K562 (cell line): Measurements from ENCODE around the gene LRP1. TPM values are rescaled to one million over a fixed set of nuclear protein-coding genes. Genes with fewer than 3 reads are reported as not detected.

Experiments
- ATAC-seq: fragments of 200-7000 bp; cut with Tn5 transposase; 3 replicates; pipeline ENCODE4 v1.9.1; 2020; ENCODE audit warnings: moderate library complexity
- BruUV-seq: library from RNA; stranded (reverse); fragments of 400-500 nt; replicated peaks from 2 replicates; lab custom pipeline; 2021; lab: Mats Ljungman, UMichigan
- CTCF ChIA-PET: fragments of 300-600 bp; formaldehyde crosslinking; extraction: SDS; loops from one replicate; lab custom pipeline; 2021; ENCODE audit warnings: low intra/inter-chr PET ratio; lab: Yijun Ruan, JAX
- POLR2A ChIA-PET: fragments of 300-600, 350-650 bp; sonication (Branson Sonifier 250); formaldehyde crosslinking; extraction: SDS; loops from one replicate; lab custom pipeline; 2021; ENCODE audit warnings: antibody characterized with exemption, inconsistent platforms; lab: Yijun Ruan, JAX
- DNase-seq, 4 experiments: peaks; one replicate each; pipeline versions ENCODE4 v3.0.0 to v3.0.0-alpha.2; 2011 to 2018; ENCODE audit warnings: low spot score in 3 of 4, mixed read lengths in 3 of 4; ENCODE audit errors: extremely low read depth in 1 of 4
- FAIRE-seq: peaks from 2 replicates; lab custom pipeline; 2011; peaks lifted over from hg19 to GRCh38; lab: Jason Lieb, UNC
- H2AFZ ChIP-seq: 2 replicates; pipeline ENCODE4 v1.6.0; 2011; ENCODE audit warnings: low read depth, low read length, control low read depth, inconsistent platforms
- H3K27ac ChIP-seq: fragments of 200-600 bp; 3 replicates; pipeline ENCODE4 v1.8.0; 2011; ENCODE audit warnings: low read depth, mild to moderate bottlenecking, control low read depth, inconsistent platforms, low read length, moderate library complexity, mixed read lengths; ENCODE audit errors: extremely low read depth
- H3K27me3 ChIP-seq, 2 experiments: fragments of 300-600 bp in 1 of 2; 2 replicates in 1 of 2; 3 replicates in 1 of 2; pipeline versions ENCODE4 v1.6.0 to v1.8.0; 2011; ENCODE audit warnings: inconsistent platforms in 2 of 2, low read length in 2 of 2, mild to moderate bottlenecking in 1 of 2, mixed read lengths in 1 of 2, moderate library complexity in 1 of 2; ENCODE audit not compliant: control insufficient read depth in 2 of 2, insufficient read depth in 2 of 2
- H3K36me3 ChIP-seq: fragments of 300-600 bp; 3 replicates; pipeline ENCODE4 v1.8.0; 2011; ENCODE audit warnings: mild to moderate bottlenecking, low read length, inconsistent platforms; ENCODE audit not compliant: control insufficient read depth, insufficient read depth
- H3K4me1 ChIP-seq, 2 experiments: fragments of 200-600 bp in 1 of 2; replicated peaks in 1 of 2; 2 replicates in 1 of 2; 3 replicates in 1 of 2; pipeline versions ENCODE4 v1.5.1 to v1.8.0; 2011; ENCODE audit warnings: inconsistent platforms in 2 of 2, low read length in 2 of 2, mild to moderate bottlenecking in 1 of 2, mixed read lengths in 1 of 2, moderate library complexity in 1 of 2; ENCODE audit not compliant: control insufficient read depth in 2 of 2, insufficient read depth in 2 of 2
- H3K4me2 ChIP-seq: 2 replicates; pipeline ENCODE4 v1.6.1; 2011; ENCODE audit warnings: low read length, control low read depth, inconsistent platforms, mixed read lengths; ENCODE audit not compliant: insufficient read depth
- H3K4me3 ChIP-seq: fragments of 200-600 bp; sonication (generic), shearing (Covaris generic); 2 replicates; pipeline ENCODE4 v1.5.1; 2016; ENCODE audit warnings: control low read depth, inconsistent platforms
- H3K79me2 ChIP-seq: fragments of 200-600 bp; 3 replicates; pipeline ENCODE4 v1.8.0; 2011; ENCODE audit warnings: low read length, inconsistent platforms; ENCODE audit not compliant: control insufficient read depth, insufficient read depth
- H3K9ac ChIP-seq, 2 experiments: 2 replicates each; pipeline versions ENCODE4 v1.6.0 to v1.6.1; 2011; ENCODE audit warnings: low read depth in 2 of 2, low read length in 2 of 2, control low read depth in 1 of 2, inconsistent platforms in 1 of 2, mild to moderate bottlenecking in 1 of 2, mixed read lengths in 1 of 2; ENCODE audit not compliant: insufficient read depth in 1 of 2
- H3K9me1 ChIP-seq: one replicate; pipeline ENCODE4 v1.6.0; 2011; ENCODE audit warnings: inconsistent platforms, mild to moderate bottlenecking, low read length, moderate library complexity; ENCODE audit not compliant: control insufficient read depth, insufficient read depth
- H3K9me3 ChIP-seq: replicated peaks from 2 replicates; pipeline ENCODE4 v1.5.1; 2011; ENCODE audit warnings: low read depth, low read length, inconsistent platforms; ENCODE audit not compliant: control insufficient read depth, insufficient read depth
- H4K20me1 ChIP-seq: replicated peaks from 2 replicates; pipeline ENCODE4 v1.6.1; 2011; ENCODE audit warnings: low read length, inconsistent platforms, mixed read lengths; ENCODE audit not compliant: control insufficient read depth, insufficient read depth
- CBFA2T2 ChIP-seq: fragments of 450-650 bp; conservative IDR thresholded peaks from 2 replicates; pipeline ENCODE4 v1.6.1; 2017; ENCODE audit warnings: mild to moderate bottlenecking
- GTF2E2 ChIP-seq: fragments of 200-800 bp; sonication (Bioruptor generic); IDR thresholded peaks from 2 replicates; pipeline ENCODE4 v1.6.1; 2016; ENCODE audit warnings: missing genetic modification characterization, missing compliant biosample characterization
- HDAC6 ChIP-seq: IDR thresholded peaks from 2 replicates; pipeline ENCODE4 v1.6.1; 2012; ENCODE audit warnings: low read depth, mild to moderate bottlenecking, control low read depth, inconsistent platforms, low read length, moderate library complexity
- NONO ChIP-seq, 2 experiments: fragments of 200-400 bp in 1 of 2; fragments of 450-650 bp in 1 of 2; formaldehyde crosslinking in 1 of 2; IDR thresholded peaks; 2 replicates each; pipeline ENCODE4 v1.6.1; 2017; ENCODE audit warnings: low read depth in 2 of 2, mild to moderate bottlenecking in 2 of 2, moderate library complexity in 2 of 2, low read length in 1 of 2
- NUFIP1 ChIP-seq: fragments of 450-650 bp; IDR thresholded peaks from 2 replicates; pipeline ENCODE4 v1.6.1; 2018; ENCODE audit not compliant: partially characterized antibody
- SRSF7 ChIP-seq: fragments of 200-400 bp; formaldehyde crosslinking; optimal IDR thresholded peaks from 2 replicates; pipeline ENCODE3; 2017; ENCODE audit warnings: mild to moderate bottlenecking, low read depth, low read length
- U2AF2 ChIP-seq: fragments of 200-400 bp; formaldehyde crosslinking; optimal IDR thresholded peaks from 2 replicates; pipeline ENCODE3; 2017; ENCODE audit warnings: low read depth, mild to moderate bottlenecking, low read length
- ZBTB7A ChIP-seq: IDR thresholded peaks from 2 replicates; pipeline ENCODE4 v1.6.1; 2011; ENCODE audit warnings: low read depth, mild to moderate bottlenecking, low read length, moderate library complexity, borderline replicate concordance; ENCODE audit not compliant: control insufficient read depth
- ZNF764 ChIP-seq: fragments of 250-450 bp; sonication (Bioruptor Pico); IDR thresholded peaks from 2 replicates; pipeline ENCODE4 v1.4.0; 2020; ENCODE audit warnings: low read depth, mild to moderate bottlenecking, moderate library complexity
- ZNF766 ChIP-seq: fragments of 200-800 bp; sonication (Bioruptor generic); conservative IDR thresholded peaks from 2 replicates; pipeline ENCODE4 v1.6.1; 2016; ENCODE audit warnings: missing genetic modification characterization, missing compliant biosample characterization
- WGBS: fragments of 100-300 bp; shearing (Covaris generic); methylation state at CpG from one replicate; pipeline ENCODE4 v1.1.6; 2016; ENCODE audit warnings: low coverage, mixed read lengths; ENCODE audit not compliant: insufficient coverage; ENCODE audit errors: missing lambda C conversion rate; 5-methylcytosine and 5-hydroxymethylcytosine counted together
- in situ Hi-C: fragments of 300-500 bp; cut with MboI; formaldehyde crosslinking; loops from 4 replicates; pipeline ENCODE4 v1.15.0; 2018; ENCODE audit warnings: inconsistent platforms, mixed read lengths
- intact Hi-C: fragments of 100-400 bp; cut with micrococcal nuclease; formaldehyde crosslinking; loops from 2 replicates; pipeline ENCODE4 v1.14.2; 2022
- polyA plus RNA-seq, 8 experiments: library from polyadenylated mRNA; depleted of rRNA in 4 of 8; stranded (reverse) in 5 of 8; unstranded in 3 of 8; fragments of >200 nt; fragmentation: Nextera tagmentation in 2 of 8; fragmentation: Illumina TruSeq in 1 of 8; extraction: Ambion mirVana in 2 of 8; extraction: Trizol in 1 of 8; gene quantifications; 2 replicates each; pipeline versions ENCODE4 v1.2.1 to v1.2.3, GENCODE V29; 2011 to 2014; ENCODE audit warnings: inconsistent platforms in 1 of 8, missing spikeins in 1 of 8
- total RNA-seq, 7 experiments: library from RNA; depleted of rRNA in 6 of 7; stranded (reverse); fragments of >200 nt in 6 of 7; fragmentation: Illumina TruSeq in 2 of 7; extraction: Trizol in 2 of 7; gene quantifications; 2 replicates each; pipeline versions ENCODE4 v1.2.1 to v1.2.3, GENCODE V29; 2011 to 2021; ENCODE audit warnings: low replicate concordance in 1 of 7
- TF ChIP-seq, protein P1 (sequence below): sonication (generic); formaldehyde crosslinking; IDR thresholded peaks from 2 replicates; pipeline ENCODE4 v1.4.0; 2020; ENCODE audit warnings: mild to moderate bottlenecking, missing genetic modification reagents
- TF ChIP-seq, protein P2 (sequence below): fragments of 250-450 bp; sonication (Bioruptor Pico); IDR thresholded peaks from 2 replicates; pipeline ENCODE4 v1.9.0; 2021; ENCODE audit warnings: mild to moderate bottlenecking, inconsistent platforms
- TF ChIP-seq, protein P3 (sequence below): fragments of 250-450 bp; sonication (Bioruptor Pico); IDR thresholded peaks from 2 replicates; pipeline ENCODE4 v1.5.0; 2021; ENCODE audit warnings: mild to moderate bottlenecking, borderline replicate concordance
- TF ChIP-seq, protein P4 (sequence below): fragments of 250-450 bp; sonication (Bioruptor Pico); IDR thresholded peaks from 2 replicates; pipeline ENCODE4 v1.4.0; 2020; ENCODE audit warnings: borderline replicate concordance

Gene LRP1
- total and polyA plus RNA-seq, 9 of the 15 experiments (the other 6 are each of a cell fraction or from before 2014, with no cell fraction given) = 0.04 to 0.64 (median 0.19) TPM; not detected in 2

DNA sequence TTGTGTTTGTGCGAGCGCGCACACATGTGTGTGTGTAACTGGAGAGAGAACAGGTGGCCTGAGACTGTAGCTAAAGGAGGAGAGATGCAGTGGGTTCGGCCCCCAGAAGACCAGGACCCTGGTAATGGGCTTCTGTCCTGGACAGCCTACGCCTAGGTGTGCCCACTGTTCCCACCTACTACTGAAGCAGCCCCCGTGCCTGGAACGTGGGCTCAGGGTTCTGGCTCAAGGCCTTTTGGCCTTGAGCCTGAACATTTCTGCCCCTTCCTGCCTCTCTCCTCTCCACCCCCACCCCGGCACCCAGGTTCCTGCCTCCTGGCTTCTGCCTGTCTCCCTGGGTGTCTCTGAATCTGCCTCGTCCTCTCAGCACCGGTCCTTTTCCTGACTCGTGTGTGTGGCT lies 86.8 kb downstream of the LRP1 start:
- Histone ChIP-seq H3K79me2 (no peaks in the 10 kb centered on the region), H4K20me1 (peaks cover 13% of the 10 kb centered on the region; the same call in 1 of the 2 replicates), H3K9me3 (no peaks in the 10 kb centered on the region), H3K4me3 (no peak overlapping the region), H2AFZ (no peak overlapping the region), H3K9me1 (peaks cover 3% of the 10 kb centered on the region), H3K9ac (no peak overlapping the region), H3K27me3 (peaks cover 35 to 71% of the 10 kb centered on the region in 2 experiments), H3K36me3 (no peaks in the 10 kb centered on the region), H3K4me1 (peaks cover 17 to 57% of the 10 kb centered on the region in 2 experiments; a peak in 4 of 5 replicates), H3K27ac (no peak overlapping the region), H3K4me2 (no peak overlapping the region)
- DNase-seq (no peak), FAIRE-seq (no peak), ATAC-seq (no peak)
- BruUV-seq = no TSS peak
- CTCF ChIA-PET = interaction anchor here (0.7 to 7.2 kb wide), 7 partner anchors 14 to 247 kb away, joined by 3 to 186 read pairs (median 4); partner anchors contain the start of gene SHMT2
- intact Hi-C loops (no loop called here), in situ Hi-C loops (no loop called here)
- POLR2A ChIA-PET = interaction anchor here (1.1 kb wide), 1 partner anchor 15 kb away, joined by 3 read pairs; the partner anchor contains the start of gene SHMT2
- 26% methylated on average over 11 of the region's 11 CpGs for WGBS
- TF ChIP-seq, protein P1, sequence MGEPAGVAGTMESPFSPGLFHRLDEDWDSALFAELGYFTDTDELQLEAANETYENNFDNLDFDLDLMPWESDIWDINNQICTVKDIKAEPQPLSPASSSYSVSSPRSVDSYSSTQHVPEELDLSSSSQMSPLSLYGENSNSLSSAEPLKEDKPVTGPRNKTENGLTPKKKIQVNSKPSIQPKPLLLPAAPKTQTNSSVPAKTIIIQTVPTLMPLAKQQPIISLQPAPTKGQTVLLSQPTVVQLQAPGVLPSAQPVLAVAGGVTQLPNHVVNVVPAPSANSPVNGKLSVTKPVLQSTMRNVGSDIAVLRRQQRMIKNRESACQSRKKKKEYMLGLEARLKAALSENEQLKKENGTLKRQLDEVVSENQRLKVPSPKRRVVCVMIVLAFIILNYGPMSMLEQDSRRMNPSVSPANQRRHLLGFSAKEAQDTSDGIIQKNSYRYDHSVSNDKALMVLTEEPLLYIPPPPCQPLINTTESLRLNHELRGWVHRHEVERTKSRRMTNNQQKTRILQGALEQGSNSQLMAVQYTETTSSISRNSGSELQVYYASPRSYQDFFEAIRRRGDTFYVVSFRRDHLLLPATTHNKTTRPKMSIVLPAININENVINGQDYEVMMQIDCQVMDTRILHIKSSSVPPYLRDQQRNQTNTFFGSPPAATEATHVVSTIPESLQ = no peak
- TF ChIP-seq, protein P2, sequence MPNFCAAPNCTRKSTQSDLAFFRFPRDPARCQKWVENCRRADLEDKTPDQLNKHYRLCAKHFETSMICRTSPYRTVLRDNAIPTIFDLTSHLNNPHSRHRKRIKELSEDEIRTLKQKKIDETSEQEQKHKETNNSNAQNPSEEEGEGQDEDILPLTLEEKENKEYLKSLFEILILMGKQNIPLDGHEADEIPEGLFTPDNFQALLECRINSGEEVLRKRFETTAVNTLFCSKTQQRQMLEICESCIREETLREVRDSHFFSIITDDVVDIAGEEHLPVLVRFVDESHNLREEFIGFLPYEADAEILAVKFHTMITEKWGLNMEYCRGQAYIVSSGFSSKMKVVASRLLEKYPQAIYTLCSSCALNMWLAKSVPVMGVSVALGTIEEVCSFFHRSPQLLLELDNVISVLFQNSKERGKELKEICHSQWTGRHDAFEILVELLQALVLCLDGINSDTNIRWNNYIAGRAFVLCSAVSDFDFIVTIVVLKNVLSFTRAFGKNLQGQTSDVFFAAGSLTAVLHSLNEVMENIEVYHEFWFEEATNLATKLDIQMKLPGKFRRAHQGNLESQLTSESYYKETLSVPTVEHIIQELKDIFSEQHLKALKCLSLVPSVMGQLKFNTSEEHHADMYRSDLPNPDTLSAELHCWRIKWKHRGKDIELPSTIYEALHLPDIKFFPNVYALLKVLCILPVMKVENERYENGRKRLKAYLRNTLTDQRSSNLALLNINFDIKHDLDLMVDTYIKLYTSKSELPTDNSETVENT (CRISPR knock-in tag) = no peak
- no peak for TF ChIP-seq HDAC6
- TF ChIP-seq GTF2E2 (tag) = no peak
- no peak for TF ChIP-seq SRSF7
- TF ChIP-seq ZBTB7A = no peak
- no peak for TF ChIP-seq ZNF766
- no peak for TF ChIP-seq CBFA2T2
- no peak for TF ChIP-seq NONO (IDR thresholded peaks at IDR 0.05; ENCODE audit: low read depth in 2 of 2, low read length in 1 of 2)
- no peak for TF ChIP-seq NUFIP1
- TF ChIP-seq, protein P3, sequence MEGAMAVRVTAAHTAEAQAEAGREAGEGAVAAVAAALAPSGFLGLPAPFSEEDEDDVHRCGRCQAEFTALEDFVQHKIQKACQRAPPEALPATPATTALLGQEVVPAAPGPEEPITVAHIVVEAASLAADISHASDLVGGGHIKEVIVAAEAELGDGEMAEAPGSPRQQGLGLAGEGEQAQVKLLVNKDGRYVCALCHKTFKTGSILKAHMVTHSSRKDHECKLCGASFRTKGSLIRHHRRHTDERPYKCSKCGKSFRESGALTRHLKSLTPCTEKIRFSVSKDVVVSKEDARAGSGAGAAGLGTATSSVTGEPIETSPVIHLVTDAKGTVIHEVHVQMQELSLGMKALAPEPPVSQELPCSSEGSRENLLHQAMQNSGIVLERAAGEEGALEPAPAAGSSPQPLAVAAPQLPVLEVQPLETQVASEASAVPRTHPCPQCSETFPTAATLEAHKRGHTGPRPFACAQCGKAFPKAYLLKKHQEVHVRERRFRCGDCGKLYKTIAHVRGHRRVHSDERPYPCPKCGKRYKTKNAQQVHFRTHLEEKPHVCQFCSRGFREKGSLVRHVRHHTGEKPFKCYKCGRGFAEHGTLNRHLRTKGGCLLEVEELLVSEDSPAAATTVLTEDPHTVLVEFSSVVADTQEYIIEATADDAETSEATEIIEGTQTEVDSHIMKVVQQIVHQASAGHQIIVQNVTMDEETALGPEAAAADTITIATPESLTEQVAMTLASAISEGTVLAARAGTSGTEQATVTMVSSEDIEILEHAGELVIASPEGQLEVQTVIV (CRISPR knock-in tag) = no peak
- TF ChIP-seq, protein P4, sequence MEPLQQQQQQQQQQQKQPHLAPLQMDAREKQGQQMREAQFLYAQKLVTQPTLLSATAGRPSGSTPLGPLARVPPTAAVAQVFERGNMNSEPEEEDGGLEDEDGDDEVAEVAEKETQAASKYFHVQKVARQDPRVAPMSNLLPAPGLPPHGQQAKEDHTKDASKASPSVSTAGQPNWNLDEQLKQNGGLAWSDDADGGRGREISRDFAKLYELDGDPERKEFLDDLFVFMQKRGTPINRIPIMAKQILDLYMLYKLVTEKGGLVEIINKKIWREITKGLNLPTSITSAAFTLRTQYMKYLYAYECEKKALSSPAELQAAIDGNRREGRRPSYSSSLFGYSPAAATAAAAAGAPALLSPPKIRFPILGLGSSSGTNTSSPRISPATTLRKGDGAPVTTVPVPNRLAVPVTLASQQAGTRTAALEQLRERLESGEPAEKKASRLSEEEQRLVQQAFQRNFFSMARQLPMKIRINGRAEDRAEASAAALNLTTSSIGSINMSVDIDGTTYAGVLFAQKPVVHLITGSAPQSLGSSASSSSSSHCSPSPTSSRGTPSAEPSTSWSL (CRISPR knock-in tag) = no peak
- TF ChIP-seq U2AF2 = no peak
- no peak for TF ChIP-seq ZNF764 (CRISPR knock-in tag)
